GM19395 (cell line): Measurements from ENCODE around the gene FRZB.

Source experiments
- ATAC-seq: cut with Tn5 transposase; IDR thresholded peaks from one replicate; pipeline ENCODE4 v1.9.1; 2021; ENCODE audit warnings: mild to moderate bottlenecking, moderate library complexity; ENCODE audit not compliant: unreplicated experiment

Gene FRZB

DNA sequence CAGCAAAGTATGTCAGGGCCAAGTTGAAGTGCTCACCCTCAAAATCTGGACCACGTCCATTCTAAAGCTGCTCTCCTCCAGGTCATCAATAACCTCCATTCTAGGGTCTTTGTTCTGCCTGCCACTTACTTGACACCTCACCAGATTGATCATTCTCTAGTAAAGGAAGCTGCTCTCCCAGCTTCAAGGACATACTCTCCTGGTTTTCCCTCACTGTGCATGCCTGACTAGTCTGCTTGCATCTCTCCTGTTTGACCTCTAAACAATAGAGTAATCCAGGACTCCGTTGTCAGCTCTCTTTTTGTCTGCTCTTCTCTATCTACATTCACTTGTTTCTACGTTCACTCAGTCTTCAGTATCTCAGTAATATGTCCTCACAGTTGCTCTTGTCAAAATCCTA, 59.1 kb downstream of the FRZB start:
- no peak for ATAC-seq

GRCh38 chr2:182804128-182804527, 62.3 kb downstream of the FRZB start:
- ATAC-seq = no peak

GRCh38 chr2:182798736-182799135, 67.7 kb downstream of the FRZB start:
- no peak for ATAC-seq

DNA sequence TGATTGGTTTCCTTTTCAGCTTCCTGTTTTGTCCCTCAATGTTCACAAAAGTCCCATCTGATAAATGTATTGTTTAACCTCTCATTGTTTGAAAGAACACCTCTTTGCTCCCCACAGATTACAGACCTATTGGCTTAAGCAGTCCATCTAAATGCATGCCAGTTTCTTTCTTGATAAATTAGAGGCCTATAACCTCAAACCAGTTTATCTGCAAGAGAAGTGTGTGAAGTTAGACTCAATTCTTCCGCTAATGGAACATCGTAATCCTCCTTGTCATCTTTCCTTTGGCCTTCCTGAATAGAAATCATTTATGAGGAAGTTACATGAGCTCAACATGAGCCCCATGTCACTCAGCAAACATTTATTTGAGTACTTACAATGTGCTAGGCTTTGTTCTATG, 74.0 kb downstream of the FRZB start:
- ATAC-seq = no peak

DNA sequence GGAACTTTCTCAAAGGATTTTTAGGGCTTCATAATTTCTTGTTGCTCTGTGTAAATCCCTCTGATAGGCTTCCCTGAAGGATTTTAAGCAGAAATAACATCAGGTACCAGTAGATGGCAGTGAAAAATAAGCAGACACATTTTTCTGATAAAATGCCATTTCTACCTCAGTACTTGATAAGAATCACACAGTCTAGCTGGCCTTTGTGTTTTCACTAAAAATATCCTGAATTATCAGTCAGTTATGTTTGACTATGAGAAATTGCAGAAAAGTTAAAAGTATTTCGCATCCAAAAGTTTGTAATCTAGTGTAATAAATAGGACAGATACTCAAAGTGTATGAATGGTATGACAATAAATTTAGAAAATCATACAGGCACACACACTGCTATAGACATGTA, 81.7 kb downstream of the FRZB start:
- ATAC-seq = peak; percentile 66

DNA sequence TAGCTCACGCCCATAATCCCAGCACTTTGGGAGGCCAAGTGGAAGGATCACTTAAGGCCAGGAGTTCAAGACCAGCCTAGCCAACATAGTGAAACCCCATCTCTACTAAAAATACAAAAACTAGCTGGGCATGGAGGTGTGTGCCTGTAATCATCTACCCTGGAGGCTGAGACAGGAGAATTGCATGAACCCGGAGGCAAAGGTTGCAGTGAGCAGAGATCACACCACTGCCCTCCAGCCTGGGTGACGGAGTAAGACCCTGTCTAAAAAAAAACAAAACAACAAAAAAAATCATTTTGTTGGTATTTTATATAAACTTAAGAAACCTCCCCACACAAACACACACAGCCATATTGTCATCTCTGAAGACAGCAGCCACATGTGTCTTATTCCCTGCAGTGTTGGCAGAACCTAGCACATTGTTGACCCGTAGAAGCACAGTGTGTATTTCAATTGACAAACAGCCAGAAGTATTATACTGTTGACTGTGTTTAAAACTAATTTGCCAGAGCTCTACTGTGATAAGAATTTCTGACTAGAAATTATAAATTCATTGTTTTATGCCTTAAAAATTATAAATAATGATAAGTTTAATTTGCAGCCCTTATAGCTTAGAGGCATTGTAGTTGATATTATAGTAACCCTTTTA, 82.3 kb downstream of the FRZB start:
- peak; percentile 21 for ATAC-seq
